ENCODE data around the gene PRICKLE1. TPM values are rescaled to one million over a fixed set of nuclear protein-coding genes. Genes with fewer than 3 reads are reported as not detected.

PRICKLE1 gene
- total and polyA plus RNA-seq, 2 of the 4 experiments (the other 2 are of a cell fraction), result 21.3 to 21.7 TPM

DNA sequence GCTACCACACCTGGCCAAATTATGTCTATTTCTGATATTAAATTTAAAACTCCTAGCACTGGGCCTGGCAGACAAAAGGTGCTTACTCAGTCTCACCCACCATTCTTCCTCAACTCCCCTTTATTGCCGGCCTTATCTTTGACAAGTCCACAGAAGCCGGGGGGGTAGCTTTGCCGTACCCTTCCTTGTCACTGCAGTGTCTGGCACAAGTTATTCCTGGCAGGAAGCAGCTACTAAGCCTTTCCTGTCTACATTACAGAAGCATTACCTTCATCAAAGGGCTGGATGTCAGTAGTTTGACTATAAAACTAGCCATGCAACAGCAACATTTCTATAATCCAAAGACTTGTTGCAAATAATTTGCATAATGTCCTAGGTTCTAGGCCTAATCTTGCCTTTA lies 127.1 kb downstream of the PRICKLE1 start:
- no peak for TF ChIP-seq MXI1 (IDR thresholded peaks at IDR 0.05; ENCODE audit: borderline replicate concordance, low read depth, low read length)
- TF ChIP-seq FOS (IDR thresholded peaks at IDR 0.05; ENCODE audit: low read depth, low read length), result no peak
- TF ChIP-seq, protein P1, sequence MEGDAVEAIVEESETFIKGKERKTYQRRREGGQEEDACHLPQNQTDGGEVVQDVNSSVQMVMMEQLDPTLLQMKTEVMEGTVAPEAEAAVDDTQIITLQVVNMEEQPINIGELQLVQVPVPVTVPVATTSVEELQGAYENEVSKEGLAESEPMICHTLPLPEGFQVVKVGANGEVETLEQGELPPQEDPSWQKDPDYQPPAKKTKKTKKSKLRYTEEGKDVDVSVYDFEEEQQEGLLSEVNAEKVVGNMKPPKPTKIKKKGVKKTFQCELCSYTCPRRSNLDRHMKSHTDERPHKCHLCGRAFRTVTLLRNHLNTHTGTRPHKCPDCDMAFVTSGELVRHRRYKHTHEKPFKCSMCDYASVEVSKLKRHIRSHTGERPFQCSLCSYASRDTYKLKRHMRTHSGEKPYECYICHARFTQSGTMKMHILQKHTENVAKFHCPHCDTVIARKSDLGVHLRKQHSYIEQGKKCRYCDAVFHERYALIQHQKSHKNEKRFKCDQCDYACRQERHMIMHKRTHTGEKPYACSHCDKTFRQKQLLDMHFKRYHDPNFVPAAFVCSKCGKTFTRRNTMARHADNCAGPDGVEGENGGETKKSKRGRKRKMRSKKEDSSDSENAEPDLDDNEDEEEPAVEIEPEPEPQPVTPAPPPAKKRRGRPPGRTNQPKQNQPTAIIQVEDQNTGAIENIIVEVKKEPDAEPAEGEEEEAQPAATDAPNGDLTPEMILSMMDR (conservative IDR thresholded peaks at IDR 0.05; ENCODE audit: low read depth, low read length), result no peak
- TF ChIP-seq, protein P2, sequence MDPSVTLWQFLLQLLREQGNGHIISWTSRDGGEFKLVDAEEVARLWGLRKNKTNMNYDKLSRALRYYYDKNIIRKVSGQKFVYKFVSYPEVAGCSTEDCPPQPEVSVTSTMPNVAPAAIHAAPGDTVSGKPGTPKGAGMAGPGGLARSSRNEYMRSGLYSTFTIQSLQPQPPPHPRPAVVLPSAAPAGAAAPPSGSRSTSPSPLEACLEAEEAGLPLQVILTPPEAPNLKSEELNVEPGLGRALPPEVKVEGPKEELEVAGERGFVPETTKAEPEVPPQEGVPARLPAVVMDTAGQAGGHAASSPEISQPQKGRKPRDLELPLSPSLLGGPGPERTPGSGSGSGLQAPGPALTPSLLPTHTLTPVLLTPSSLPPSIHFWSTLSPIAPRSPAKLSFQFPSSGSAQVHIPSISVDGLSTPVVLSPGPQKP (IDR thresholded peaks at IDR 0.05; ENCODE audit: borderline replicate concordance, low read depth, low read length), result no peak
- TF ChIP-seq RAD21 (IDR thresholded peaks at IDR 0.05; ENCODE audit: low read length), result no peak
- TF ChIP-seq CEBPB (IDR thresholded peaks at IDR 0.05; ENCODE audit: low read depth, low read length), result no peak
- no peak for TF ChIP-seq MAFK (IDR thresholded peaks at IDR 0.05; ENCODE audit: low read depth, low read length)
- TF ChIP-seq, protein P3, sequence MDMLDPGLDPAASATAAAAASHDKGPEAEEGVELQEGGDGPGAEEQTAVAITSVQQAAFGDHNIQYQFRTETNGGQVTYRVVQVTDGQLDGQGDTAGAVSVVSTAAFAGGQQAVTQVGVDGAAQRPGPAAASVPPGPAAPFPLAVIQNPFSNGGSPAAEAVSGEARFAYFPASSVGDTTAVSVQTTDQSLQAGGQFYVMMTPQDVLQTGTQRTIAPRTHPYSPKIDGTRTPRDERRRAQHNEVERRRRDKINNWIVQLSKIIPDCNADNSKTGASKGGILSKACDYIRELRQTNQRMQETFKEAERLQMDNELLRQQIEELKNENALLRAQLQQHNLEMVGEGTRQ (IDR thresholded peaks at IDR 0.05; ENCODE audit: low read depth, low read length), result no peak
- no peak for TF ChIP-seq NFE2L2 (IDR thresholded peaks at IDR 0.05; ENCODE audit: low read depth, low read length)
- ChIA-PET POLR2A (ENCODE audit: unreplicated experiment) (no interaction called here), CTCF (interaction anchor here (0.5 kb wide), 1 partner anchor 39 kb away, joined by 3 read pairs; no protein-coding TSS in a partner anchor)
- no peaks in the 10 kb centered on the region; the same call in 1 of the 2 replicates for H4K20me1 ChIP-seq (ENCODE audit: insufficient read depth, low read length)
- BruUV-seq (replicated peaks), result no TSS peak
- H3K27ac ChIP-seq (ENCODE audit: insufficient read depth, low read length), result no peak overlapping the region
- H2BK15ac ChIP-seq (ENCODE audit: low read depth, low read length), result no peak overlapping the region
- H3K4me1 ChIP-seq (ENCODE audit: control insufficient read depth, insufficient read depth, low read length), result no peaks in the 10 kb centered on the region
- H2BK5ac ChIP-seq (ENCODE audit: low read depth, low read length, poor library complexity, severe bottlenecking), result no peak overlapping the region
- H3K9ac ChIP-seq (ENCODE audit: low read depth, low read length), result no peak overlapping the region
- H3K18ac ChIP-seq (ENCODE audit: low read depth, low read length), result no peak overlapping the region
- no peak overlapping the region for H3K4me2 ChIP-seq (ENCODE audit: low read depth, low read length)
- DNase-seq (no peak), ATAC-seq (ENCODE audit: low read depth) (no peak)
- H3K9me3 ChIP-seq (ENCODE audit: control insufficient read depth, insufficient read depth, low read length), result no peaks in the 10 kb centered on the region
- H2AK5ac ChIP-seq (ENCODE audit: low read depth, low read length), result no peak overlapping the region
- no peak overlapping the region for H3K4ac ChIP-seq (ENCODE audit: low read depth, low read length)
- no peak overlapping the region for H3K56ac ChIP-seq (ENCODE audit: extremely low read depth, insufficient read depth, low read length)
- no peak overlapping the region for H2AFZ ChIP-seq (replicated peaks; ENCODE audit: low read length, poor library complexity)
- no peaks in the 10 kb centered on the region for H3K27me3 ChIP-seq (ENCODE audit: control insufficient read depth, insufficient read depth, low read length)
- no peak overlapping the region for H4K8ac ChIP-seq (ENCODE audit: low read depth in 2 of 2, low read length in 2 of 2)
- no CpG with 5 or more reads among the region's 3 CpGs for WGBS, 2 experiments (ENCODE audit: extremely low coverage in 2 of 2, insufficient read length in 1 of 2)
- H3K79me1 ChIP-seq (ENCODE audit: low read depth in 1 of 2, low read length in 2 of 2), result peaks cover 2 to 25% of the 10 kb centered on the region in 2 experiments; a peak in 3 of 4 replicates
- dilution Hi-C loops (cut with HindIII; ENCODE audit: low sequenced_read_pairs, unreplicated experiment), result no loop called here
- no peak overlapping the region for H2BK120ac ChIP-seq (ENCODE audit: low read depth, low read length)
- H4K91ac ChIP-seq (ENCODE audit: insufficient read depth, low read depth, low read length), result no peak overlapping the region
- intact Hi-C loops (cut with micrococcal nuclease), result no loop called here
- in situ Hi-C loops (cut with MboI; ENCODE audit: low sequenced_read_pairs), result no loop called here
- H3K4me3 ChIP-seq (ENCODE audit: insufficient read depth, low read depth, low read length), result no peak overlapping the region
- H3K14ac ChIP-seq (replicated peaks; ENCODE audit: low read depth, low read length), result no peak overlapping the region
- H3K9me1 ChIP-seq (ENCODE audit: insufficient read depth, low read length), result peaks cover 4% of the 10 kb centered on the region; the same call in 1 of the 2 replicates
- H3K36me3 ChIP-seq (ENCODE audit: control insufficient read depth, insufficient read depth, low read length), result peaks cover 48% of the 10 kb centered on the region
- H2AK9ac ChIP-seq (replicated peaks; ENCODE audit: low read depth, low read length, poor library complexity), result no peak overlapping the region
- no peak overlapping the region for H3K23ac ChIP-seq (ENCODE audit: low read depth, low read length)
- H2BK20ac ChIP-seq (ENCODE audit: low read depth, low read length), result no peak overlapping the region
- no peak overlapping the region for H4K5ac ChIP-seq (ENCODE audit: low read depth, low read length)
